ENCODE measurements around the gene HERC2. TPM values are rescaled to one million over a fixed set of nuclear protein-coding genes. Genes with fewer than 3 reads are reported as not detected.
A peak's percentile ranks its signal among the peaks of the same experiment; 100 is the strongest.
"Not testable (repeated sequence)": the region's sequence is repeated elsewhere in the genome, so short reads cannot be mapped to it uniquely, and the experiment has no call there.

Gene HERC2
- total RNA-seq, 1 experiment from 2014 or later: 19.7 TPM

DNA sequence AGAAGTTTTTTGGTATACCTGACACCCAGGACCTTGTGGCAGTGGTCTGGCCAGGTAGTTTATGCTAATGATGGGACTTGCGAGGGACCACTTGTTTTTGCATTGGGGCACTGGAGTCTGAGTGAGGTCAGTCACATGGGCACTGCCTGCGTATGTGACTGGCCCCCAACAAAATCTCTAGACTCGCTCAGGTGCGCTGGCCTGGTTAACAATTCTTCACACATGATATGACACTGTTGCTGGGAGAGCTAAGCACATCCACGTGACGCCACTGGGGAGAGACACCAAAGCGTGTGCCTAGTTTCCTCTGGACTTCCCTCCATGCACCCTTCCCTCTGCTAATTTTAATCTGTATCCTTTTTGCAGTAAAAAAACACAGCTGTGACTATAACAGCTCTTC is 90.6 kb downstream of the HERC2 start:
- not testable (repeated sequence) for H3K36me3 Mint-ChIP-seq (ENCODE audit: insufficient read depth, unreplicated experiment)

GRCh38 chr15:28228990-28229640 is 92.9 kb downstream of the HERC2 start:
- DNase-seq; H3K9me3 Mint-ChIP-seq (ENCODE audit: low read depth, unreplicated experiment); H3K27ac Mint-ChIP-seq (ENCODE audit: unreplicated experiment); H3K4me3 Mint-ChIP-seq (ENCODE audit: low read depth, unreplicated experiment); H3K4me1 Mint-ChIP-seq (ENCODE audit: low read depth, unreplicated experiment); intact Hi-C loops (cut with micrococcal nuclease; ENCODE audit: unreplicated experiment); H3K27me3 Mint-ChIP-seq (ENCODE audit: unreplicated experiment); CTCF ChIA-PET; BruUV-seq (replicated peaks); H3K36me3 Mint-ChIP-seq (ENCODE audit: insufficient read depth, unreplicated experiment): not testable (repeated sequence)

More for the DNA sequence above, 90.6 kb downstream of the HERC2 start:
- DNase-seq; H3K27me3 Mint-ChIP-seq (ENCODE audit: unreplicated experiment); intact Hi-C loops (cut with micrococcal nuclease; ENCODE audit: unreplicated experiment); CTCF ChIA-PET; H3K27ac Mint-ChIP-seq (ENCODE audit: unreplicated experiment); H3K4me1 Mint-ChIP-seq (ENCODE audit: low read depth, unreplicated experiment); H3K4me3 Mint-ChIP-seq (ENCODE audit: low read depth, unreplicated experiment); BruUV-seq (replicated peaks); H3K9me3 Mint-ChIP-seq (ENCODE audit: low read depth, unreplicated experiment): not testable (repeated sequence)

GRCh38 chr15:28228096-28228495 is 93.9 kb downstream of the HERC2 start:
- Mint-ChIP-seq H3K27ac (ENCODE audit: unreplicated experiment) (no peak overlapping the region), H3K4me1 (ENCODE audit: low read depth, unreplicated experiment) (no peaks in the 10 kb centered on the region), H3K36me3 (ENCODE audit: insufficient read depth, unreplicated experiment) (no peaks in the 10 kb centered on the region), H3K4me3 (ENCODE audit: low read depth, unreplicated experiment) (no peak overlapping the region), H3K27me3 (ENCODE audit: unreplicated experiment) (no peaks in the 10 kb centered on the region), H3K9me3 (ENCODE audit: low read depth, unreplicated experiment) (no peaks in the 10 kb centered on the region)
- CTCF ChIA-PET: no interaction called here
- intact Hi-C loops (cut with micrococcal nuclease; ENCODE audit: unreplicated experiment): no loop called here
- DNase-seq: no peak
- TF ChIP-seq, protein P1, sequence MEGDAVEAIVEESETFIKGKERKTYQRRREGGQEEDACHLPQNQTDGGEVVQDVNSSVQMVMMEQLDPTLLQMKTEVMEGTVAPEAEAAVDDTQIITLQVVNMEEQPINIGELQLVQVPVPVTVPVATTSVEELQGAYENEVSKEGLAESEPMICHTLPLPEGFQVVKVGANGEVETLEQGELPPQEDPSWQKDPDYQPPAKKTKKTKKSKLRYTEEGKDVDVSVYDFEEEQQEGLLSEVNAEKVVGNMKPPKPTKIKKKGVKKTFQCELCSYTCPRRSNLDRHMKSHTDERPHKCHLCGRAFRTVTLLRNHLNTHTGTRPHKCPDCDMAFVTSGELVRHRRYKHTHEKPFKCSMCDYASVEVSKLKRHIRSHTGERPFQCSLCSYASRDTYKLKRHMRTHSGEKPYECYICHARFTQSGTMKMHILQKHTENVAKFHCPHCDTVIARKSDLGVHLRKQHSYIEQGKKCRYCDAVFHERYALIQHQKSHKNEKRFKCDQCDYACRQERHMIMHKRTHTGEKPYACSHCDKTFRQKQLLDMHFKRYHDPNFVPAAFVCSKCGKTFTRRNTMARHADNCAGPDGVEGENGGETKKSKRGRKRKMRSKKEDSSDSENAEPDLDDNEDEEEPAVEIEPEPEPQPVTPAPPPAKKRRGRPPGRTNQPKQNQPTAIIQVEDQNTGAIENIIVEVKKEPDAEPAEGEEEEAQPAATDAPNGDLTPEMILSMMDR (IDR thresholded peaks at IDR 0.05; ENCODE audit: unreplicated experiment): no peak
- no TSS peak for BruUV-seq (replicated peaks)

GRCh38 chr15:28227303-28227702 is 94.7 kb downstream of the HERC2 start:
- intact Hi-C loops (cut with micrococcal nuclease; ENCODE audit: unreplicated experiment); H3K36me3 Mint-ChIP-seq (ENCODE audit: insufficient read depth, unreplicated experiment); H3K4me1 Mint-ChIP-seq (ENCODE audit: low read depth, unreplicated experiment); H3K27me3 Mint-ChIP-seq (ENCODE audit: unreplicated experiment); H3K9me3 Mint-ChIP-seq (ENCODE audit: low read depth, unreplicated experiment); CTCF ChIA-PET; BruUV-seq (replicated peaks); H3K4me3 Mint-ChIP-seq (ENCODE audit: low read depth, unreplicated experiment); H3K27ac Mint-ChIP-seq (ENCODE audit: unreplicated experiment): not testable (repeated sequence)
- DNase-seq: peak; percentile 1

DNA sequence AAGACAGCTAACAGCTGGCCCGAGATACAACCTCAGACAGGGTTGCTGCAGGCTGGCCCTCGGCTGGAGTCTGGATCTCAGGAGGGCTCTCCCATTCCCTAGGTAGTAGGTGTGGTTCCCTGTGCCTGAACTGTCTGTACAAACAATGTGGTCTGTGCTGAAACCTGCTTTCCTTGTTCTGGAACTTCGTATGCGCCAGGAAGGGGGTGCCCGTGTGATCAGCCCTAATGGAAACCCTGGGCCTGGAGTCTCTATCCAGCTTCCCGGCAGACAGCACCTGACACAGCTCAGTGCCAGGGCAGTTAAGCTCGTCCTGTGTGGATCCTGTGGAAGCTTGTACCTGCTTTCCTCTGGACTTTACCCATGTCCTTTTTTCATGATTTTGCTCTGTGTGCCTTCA is 99.4 kb downstream of the HERC2 start:
- H3K27ac Mint-ChIP-seq (ENCODE audit: unreplicated experiment); intact Hi-C loops (cut with micrococcal nuclease; ENCODE audit: unreplicated experiment); BruUV-seq (replicated peaks); H3K9me3 Mint-ChIP-seq (ENCODE audit: low read depth, unreplicated experiment); H3K27me3 Mint-ChIP-seq (ENCODE audit: unreplicated experiment); H3K4me1 Mint-ChIP-seq (ENCODE audit: low read depth, unreplicated experiment); CTCF ChIA-PET; DNase-seq; H3K4me3 Mint-ChIP-seq (ENCODE audit: low read depth, unreplicated experiment); H3K36me3 Mint-ChIP-seq (ENCODE audit: insufficient read depth, unreplicated experiment): not testable (repeated sequence)

- H3K36me3 Mint-ChIP-seq (ENCODE audit: insufficient read depth, unreplicated experiment); H3K9me3 Mint-ChIP-seq (ENCODE audit: low read depth, unreplicated experiment); DNase-seq; H3K27me3 Mint-ChIP-seq (ENCODE audit: unreplicated experiment); CTCF ChIA-PET; H3K27ac Mint-ChIP-seq (ENCODE audit: unreplicated experiment); intact Hi-C loops (cut with micrococcal nuclease; ENCODE audit: unreplicated experiment); BruUV-seq (replicated peaks); H3K4me1 Mint-ChIP-seq (ENCODE audit: low read depth, unreplicated experiment); H3K4me3 Mint-ChIP-seq (ENCODE audit: low read depth, unreplicated experiment): not testable (repeated sequence)
Observed at GRCh38 chr15:28221696-28222095, 100.3 kb downstream of the HERC2 start.

DNA sequence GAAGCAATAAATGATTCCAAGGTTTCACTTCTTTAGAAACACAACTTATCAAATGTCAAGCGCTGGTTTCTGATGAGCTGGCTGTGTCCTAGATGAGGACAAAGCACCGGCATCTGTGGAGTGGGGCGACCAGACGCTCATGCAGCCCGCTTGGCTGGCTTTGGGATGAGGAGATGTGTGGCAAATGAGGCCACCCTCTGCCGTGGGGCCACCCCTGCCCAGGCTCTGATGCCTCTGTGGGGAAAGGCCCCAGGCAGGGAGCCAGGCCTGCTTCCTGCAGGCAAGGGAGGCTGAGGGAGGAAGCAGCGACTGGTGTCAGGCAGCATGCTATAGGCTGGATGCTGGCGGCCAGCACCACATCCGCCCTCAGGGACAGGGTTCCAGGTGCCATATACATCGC is 102.9 kb downstream of the HERC2 start:
- H3K27me3 Mint-ChIP-seq (ENCODE audit: unreplicated experiment): no peaks in the 10 kb centered on the region
- H3K36me3 Mint-ChIP-seq (ENCODE audit: insufficient read depth, unreplicated experiment): no peaks in the 10 kb centered on the region
- DNase-seq: no peak
- BruUV-seq (replicated peaks): no TSS peak
- CTCF ChIA-PET: no interaction called here
- H3K9me3 Mint-ChIP-seq (ENCODE audit: low read depth, unreplicated experiment): no peaks in the 10 kb centered on the region
- H3K27ac Mint-ChIP-seq (ENCODE audit: unreplicated experiment): no peak overlapping the region
- TF ChIP-seq, protein P1 (IDR thresholded peaks at IDR 0.05; ENCODE audit: unreplicated experiment): no peak
- H3K4me1 Mint-ChIP-seq (ENCODE audit: low read depth, unreplicated experiment): no peaks in the 10 kb centered on the region
- H3K4me3 Mint-ChIP-seq (ENCODE audit: low read depth, unreplicated experiment): no peak overlapping the region
- intact Hi-C loops (cut with micrococcal nuclease; ENCODE audit: unreplicated experiment): no loop called here

DNA sequence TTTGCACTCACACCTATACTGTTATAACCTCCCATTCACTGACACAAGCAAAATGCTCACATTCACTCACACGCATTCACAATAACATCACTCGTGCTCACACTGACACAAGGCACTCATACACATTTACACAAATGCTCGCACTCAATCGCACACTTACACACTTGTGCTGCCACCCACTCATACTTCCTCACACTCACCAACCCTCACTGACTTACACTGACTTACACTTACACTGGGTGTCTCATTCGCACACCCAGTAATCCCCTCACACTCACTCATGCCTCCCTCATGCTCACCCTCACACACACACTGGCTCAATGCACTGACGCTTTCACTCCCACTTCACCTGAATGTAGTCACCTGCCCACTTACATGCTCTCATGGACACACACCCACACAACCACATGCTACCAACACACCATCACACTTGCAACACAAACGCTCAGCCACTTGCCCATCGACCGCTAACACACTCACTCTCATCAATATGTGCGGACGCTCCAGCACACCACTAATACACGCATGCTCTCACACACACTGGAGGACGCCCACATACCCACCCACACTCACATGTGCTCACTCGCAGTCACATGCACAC is 104.9 kb downstream of the HERC2 start:
- intact Hi-C loops (cut with micrococcal nuclease; ENCODE audit: unreplicated experiment); CTCF ChIA-PET; H3K4me1 Mint-ChIP-seq (ENCODE audit: low read depth, unreplicated experiment); H3K4me3 Mint-ChIP-seq (ENCODE audit: low read depth, unreplicated experiment); H3K9me3 Mint-ChIP-seq (ENCODE audit: low read depth, unreplicated experiment); BruUV-seq (replicated peaks); H3K27me3 Mint-ChIP-seq (ENCODE audit: unreplicated experiment); H3K27ac Mint-ChIP-seq (ENCODE audit: unreplicated experiment); DNase-seq; H3K36me3 Mint-ChIP-seq (ENCODE audit: insufficient read depth, unreplicated experiment): not testable (repeated sequence)

GRCh38 chr15:28215521-28215920 is 106.5 kb downstream of the HERC2 start:
- H3K9me3 Mint-ChIP-seq (ENCODE audit: low read depth, unreplicated experiment); H3K36me3 Mint-ChIP-seq (ENCODE audit: insufficient read depth, unreplicated experiment); H3K27ac Mint-ChIP-seq (ENCODE audit: unreplicated experiment); intact Hi-C loops (cut with micrococcal nuclease; ENCODE audit: unreplicated experiment); CTCF ChIA-PET; H3K27me3 Mint-ChIP-seq (ENCODE audit: unreplicated experiment); H3K4me1 Mint-ChIP-seq (ENCODE audit: low read depth, unreplicated experiment); BruUV-seq (replicated peaks); DNase-seq; H3K4me3 Mint-ChIP-seq (ENCODE audit: low read depth, unreplicated experiment): not testable (repeated sequence)

All from Calu3 (cell line).